ENCODE measurements around the gene RBM19.

The RBM19 gene

DNA sequence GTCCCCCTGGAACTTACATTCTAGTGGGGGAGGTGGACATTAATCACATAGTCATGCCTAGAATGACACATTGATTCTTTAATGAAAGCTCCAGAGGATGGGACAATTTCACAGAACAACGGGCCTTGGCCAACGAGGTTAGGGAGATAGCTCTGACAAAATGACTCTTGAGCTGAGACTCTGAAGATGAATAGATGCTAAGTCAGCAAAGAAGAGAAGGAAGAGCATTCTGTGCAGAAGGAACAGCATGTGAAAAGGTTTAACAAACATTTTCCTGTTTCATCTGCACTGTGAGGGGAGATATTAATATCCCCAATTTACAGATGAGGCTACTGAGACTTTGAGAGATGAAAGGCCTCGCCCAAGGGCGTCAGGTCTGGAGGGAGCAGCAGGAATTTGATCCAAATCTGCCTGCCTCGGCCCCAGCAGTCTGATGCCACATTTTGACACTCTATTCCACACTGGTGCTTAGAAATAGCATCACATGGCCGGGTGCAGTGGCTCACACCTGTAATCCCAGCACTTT lies 193.6 kb downstream of the RBM19 start:
- Histone ChIP-seq H3K27ac (ENCODE audit: low read depth, low read length) (no peak overlapping the region), H3K9ac (ENCODE audit: low read depth in 1 of 2, low read length in 2 of 2) (no peak overlapping the region), H3K36me3 (ENCODE audit: control insufficient read depth in 1 of 2, insufficient read depth in 2 of 2, low read length in 2 of 2) (no peaks in the 10 kb centered on the region), H3K9me3 (ENCODE audit: control insufficient read depth in 1 of 2, low read length in 2 of 2) (no peaks in the 10 kb centered on the region), H3K4me3 (ENCODE audit: low read depth in 1 of 2, low read length in 2 of 2) (no peak overlapping the region), H3K27me3 (ENCODE audit: control insufficient read depth in 1 of 2, insufficient read depth in 2 of 2, low read length in 2 of 2) (peaks cover 2 to 5% of the 10 kb centered on the region in 2 donors), H3K4me1 (ENCODE audit: control insufficient read depth in 1 of 2, insufficient read depth in 2 of 2, low read length in 2 of 2) (no peaks in the 10 kb centered on the region)

DNA sequence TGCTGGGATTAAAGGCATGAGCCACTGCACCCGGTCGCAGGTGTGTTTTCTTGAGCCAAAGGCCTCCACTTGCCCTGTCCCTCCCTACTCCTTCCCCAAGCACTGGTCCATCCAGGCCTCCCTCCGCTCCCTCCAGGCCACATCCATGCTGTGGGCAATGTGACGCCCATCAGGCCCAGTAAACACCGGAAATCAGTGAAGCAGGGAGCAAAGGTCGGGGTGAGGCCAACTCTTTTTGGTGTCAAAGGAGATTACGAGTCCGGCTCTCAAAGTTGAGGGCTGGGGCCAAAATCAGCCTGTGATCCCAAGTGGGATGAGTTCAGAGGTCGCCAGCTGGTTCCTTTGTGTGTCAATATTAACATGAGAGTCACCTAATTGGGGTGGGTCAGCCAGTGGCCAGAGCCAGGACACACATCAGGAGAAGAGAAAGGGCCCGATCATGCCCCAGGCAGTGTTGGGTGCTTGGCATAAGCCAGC lies 195.7 kb downstream of the RBM19 start:
- H3K27ac ChIP-seq (ENCODE audit: low read depth, low read length) = no peak overlapping the region
- H3K4me3 ChIP-seq (ENCODE audit: low read depth in 1 of 2, low read length in 2 of 2) = no peak overlapping the region
- peaks cover 0 to 6% of the 10 kb centered on the region in 2 donors for H3K27me3 ChIP-seq (ENCODE audit: control insufficient read depth in 1 of 2, insufficient read depth in 2 of 2, low read length in 2 of 2)
- H3K9ac ChIP-seq (ENCODE audit: low read depth in 1 of 2, low read length in 2 of 2) = no peak overlapping the region
- H3K36me3 ChIP-seq (ENCODE audit: control insufficient read depth in 1 of 2, insufficient read depth in 2 of 2, low read length in 2 of 2) = no peaks in the 10 kb centered on the region
- H3K9me3 ChIP-seq (ENCODE audit: control insufficient read depth in 1 of 2, low read length in 2 of 2) = no peaks in the 10 kb centered on the region
- H3K4me1 ChIP-seq (ENCODE audit: control insufficient read depth in 1 of 2, insufficient read depth in 2 of 2, low read length in 2 of 2) = no peaks in the 10 kb centered on the region

DNA sequence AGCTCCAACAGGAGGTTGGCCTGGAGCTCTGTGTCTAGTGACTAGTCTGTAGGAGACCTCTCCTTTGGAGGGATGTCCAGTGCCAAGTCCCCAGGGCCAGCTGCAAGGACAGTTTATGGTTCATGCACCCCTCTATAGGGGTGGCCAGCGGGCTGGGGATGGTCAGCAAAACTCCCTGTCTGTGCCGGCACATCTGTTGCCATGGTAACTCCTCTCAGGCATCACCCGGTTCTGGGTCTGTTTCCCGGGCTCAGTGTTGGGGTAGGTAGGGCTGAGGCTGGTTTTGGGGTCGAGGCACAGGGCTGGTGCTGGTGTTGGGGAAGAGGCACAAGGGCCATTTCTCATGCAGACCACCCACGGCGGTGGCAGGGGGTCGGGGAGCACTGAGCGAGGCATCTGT lies 196.8 kb downstream of the RBM19 start:
- no peak overlapping the region for H3K9ac ChIP-seq (ENCODE audit: low read depth in 1 of 2, low read length in 2 of 2)
- no peaks in the 10 kb centered on the region for H3K36me3 ChIP-seq (ENCODE audit: control insufficient read depth in 1 of 2, insufficient read depth in 2 of 2, low read length in 2 of 2)
- peaks cover 0 to 6% of the 10 kb centered on the region in 2 donors for H3K27me3 ChIP-seq (ENCODE audit: control insufficient read depth in 1 of 2, insufficient read depth in 2 of 2, low read length in 2 of 2)
- H3K27ac ChIP-seq (ENCODE audit: low read depth, low read length) = no peak overlapping the region
- H3K4me1 ChIP-seq (ENCODE audit: control insufficient read depth in 1 of 2, insufficient read depth in 2 of 2, low read length in 2 of 2) = no peaks in the 10 kb centered on the region
- H3K4me3 ChIP-seq (ENCODE audit: low read depth in 1 of 2, low read length in 2 of 2) = no peak overlapping the region
- no peaks in the 10 kb centered on the region for H3K9me3 ChIP-seq (ENCODE audit: control insufficient read depth in 1 of 2, low read length in 2 of 2)

DNA sequence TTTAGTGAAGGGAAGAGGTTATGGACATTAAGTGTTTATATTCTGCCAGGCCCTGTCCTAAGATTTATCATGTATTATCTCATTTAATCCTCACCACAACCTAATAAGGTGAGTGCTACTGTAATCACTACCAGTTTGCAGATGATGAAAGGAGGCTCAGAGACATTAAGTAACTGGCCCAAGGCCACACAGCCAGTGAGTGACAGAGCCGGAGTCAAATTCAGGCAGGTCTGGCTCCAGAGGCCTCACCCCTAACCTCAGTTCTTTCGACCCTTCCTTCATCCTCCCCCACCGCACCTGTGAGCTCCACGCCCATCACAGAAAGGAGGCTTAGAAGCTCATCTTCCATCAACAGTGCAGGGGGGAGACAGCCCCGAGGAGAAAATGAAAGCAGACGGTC lies 197.3 kb downstream of the RBM19 start:
- Histone ChIP-seq H3K9ac (ENCODE audit: low read depth in 1 of 2, low read length in 2 of 2) (no peak overlapping the region), H3K9me3 (ENCODE audit: control insufficient read depth in 1 of 2, low read length in 2 of 2) (no peaks in the 10 kb centered on the region), H3K36me3 (ENCODE audit: control insufficient read depth in 1 of 2, insufficient read depth in 2 of 2, low read length in 2 of 2) (no peaks in the 10 kb centered on the region), H3K27me3 (ENCODE audit: control insufficient read depth in 1 of 2, insufficient read depth in 2 of 2, low read length in 2 of 2) (peaks cover 0 to 6% of the 10 kb centered on the region in 2 donors), H3K27ac (ENCODE audit: low read depth, low read length) (no peak overlapping the region), H3K4me1 (ENCODE audit: control insufficient read depth in 1 of 2, insufficient read depth in 2 of 2, low read length in 2 of 2) (no peaks in the 10 kb centered on the region), H3K4me3 (ENCODE audit: low read depth in 1 of 2, low read length in 2 of 2) (no peak overlapping the region)

DNA sequence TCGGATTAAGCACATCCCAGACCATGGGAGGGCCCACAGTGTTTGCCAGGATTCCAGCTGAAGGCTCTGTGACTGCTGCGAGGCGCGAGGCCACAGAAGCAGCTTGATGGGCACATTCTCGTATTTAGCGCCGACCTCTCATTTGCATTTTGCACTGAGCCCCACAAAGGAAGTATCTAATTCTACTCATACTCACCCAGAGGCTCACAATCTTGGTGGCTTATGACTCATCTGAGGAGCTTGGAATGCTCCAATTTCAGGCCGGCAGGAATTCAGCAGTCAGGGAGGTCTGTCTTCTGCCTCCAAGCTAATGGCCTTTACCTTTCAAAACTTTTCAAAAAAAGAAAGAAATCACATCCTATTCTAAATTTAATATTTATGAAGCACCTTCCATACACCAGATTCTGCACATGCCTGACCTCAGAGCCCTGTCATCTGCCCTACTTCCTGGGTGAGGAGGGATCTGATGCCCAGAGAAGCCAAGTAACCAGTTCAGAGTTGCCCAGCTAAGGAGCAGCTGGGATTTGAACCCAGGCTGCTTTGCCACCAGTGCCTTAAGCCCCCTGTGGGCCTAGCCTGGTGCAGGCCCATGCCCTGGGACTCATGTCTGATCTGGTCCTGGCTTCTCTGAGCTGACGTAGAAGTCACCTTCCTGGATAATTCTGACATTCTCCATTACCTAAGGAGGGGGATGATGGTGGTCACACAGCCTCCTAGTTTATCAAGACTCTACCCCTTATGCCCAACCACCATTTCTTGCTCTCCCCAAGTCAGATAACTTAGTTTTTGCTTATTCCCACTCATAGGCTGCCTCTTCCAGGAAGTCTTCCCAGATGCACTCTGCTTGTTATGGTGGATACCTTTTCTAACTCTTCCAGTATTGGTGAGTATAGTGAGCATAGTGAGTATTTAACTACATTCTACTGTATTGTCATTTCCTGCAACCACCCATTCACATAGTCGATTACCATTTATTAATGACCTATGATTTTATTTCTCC lies 198.9 kb downstream of the RBM19 start:
- Histone ChIP-seq H3K4me3 (ENCODE audit: low read depth in 1 of 2, low read length in 2 of 2) (no peak overlapping the region), H3K27ac (ENCODE audit: low read depth, low read length) (no peak overlapping the region), H3K4me1 (ENCODE audit: control insufficient read depth in 1 of 2, insufficient read depth in 2 of 2, low read length in 2 of 2) (no peaks in the 10 kb centered on the region), H3K27me3 (ENCODE audit: control insufficient read depth in 1 of 2, insufficient read depth in 2 of 2, low read length in 2 of 2) (peaks cover 10% of the 10 kb centered on the region in 2 donors), H3K9ac (ENCODE audit: low read depth in 1 of 2, low read length in 2 of 2) (no peak overlapping the region), H3K36me3 (ENCODE audit: control insufficient read depth in 1 of 2, insufficient read depth in 2 of 2, low read length in 2 of 2) (no peaks in the 10 kb centered on the region), H3K9me3 (ENCODE audit: control insufficient read depth in 1 of 2, low read length in 2 of 2) (no peaks in the 10 kb centered on the region)
